ENCODE data around the gene RTTN.

The RTTN gene

DNA sequence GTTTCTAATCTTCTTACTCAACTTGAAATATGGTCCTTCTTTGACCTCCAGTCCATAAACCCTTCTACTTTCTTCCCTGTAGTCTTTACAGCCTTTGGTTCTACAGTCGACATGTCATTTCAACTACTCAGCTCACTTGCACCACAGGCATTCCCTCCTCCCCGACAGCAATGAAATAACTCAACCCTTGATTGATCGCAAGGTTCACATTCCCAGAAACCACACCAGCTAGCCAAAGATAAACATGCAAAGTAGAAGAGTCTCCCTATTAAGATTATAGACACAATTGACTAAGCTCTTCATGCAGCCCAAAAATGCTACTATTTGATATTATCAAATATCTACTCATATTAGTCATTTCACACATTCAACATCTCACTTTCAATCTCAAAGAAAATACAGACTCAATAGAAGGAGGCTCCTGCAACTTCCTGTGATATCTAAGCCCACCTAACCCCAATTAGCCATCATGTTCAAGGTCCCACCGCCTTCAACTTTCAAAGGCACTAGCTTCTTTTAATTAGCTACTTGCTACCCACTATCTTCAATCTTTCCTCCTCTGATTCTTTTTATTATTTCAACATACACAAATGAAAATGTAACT is 50.8 kb downstream of the RTTN start:
- H3K27me3 Mint-ChIP-seq (ENCODE audit: low read depth): no peaks in the 10 kb centered on the region
- no peak overlapping the region for H3K27ac Mint-ChIP-seq
- H3K9me3 Mint-ChIP-seq: no peaks in the 10 kb centered on the region
- peaks cover 27% of the 10 kb centered on the region for H3K36me3 Mint-ChIP-seq (ENCODE audit: low read depth)
- H3K4me1 Mint-ChIP-seq (ENCODE audit: low read depth): peaks cover 22% of the 10 kb centered on the region
- H3K4me3 Mint-ChIP-seq: no peak overlapping the region
- no peak for DNase-seq (ENCODE audit: low spot score)

DNA sequence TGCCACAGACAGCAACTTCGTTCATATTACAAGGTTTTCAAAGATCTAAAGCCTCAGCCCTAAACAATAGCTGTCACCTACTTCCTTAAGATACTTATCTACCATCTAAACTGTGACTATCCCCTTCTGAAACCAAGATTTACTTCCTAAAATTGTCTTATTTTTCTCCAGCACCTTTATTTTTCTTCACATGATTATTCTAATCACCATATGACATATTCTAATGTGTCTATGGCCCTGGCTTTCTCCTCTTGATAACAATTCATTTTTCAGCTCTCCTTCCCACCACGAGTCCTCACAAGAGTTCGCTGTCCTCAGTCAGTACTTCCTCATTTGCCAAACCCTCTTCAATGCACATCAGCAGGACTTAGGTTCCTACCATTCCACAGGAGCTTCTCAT is 53.9 kb downstream of the RTTN start:
- peaks cover 15% of the 10 kb centered on the region for H3K36me3 Mint-ChIP-seq (ENCODE audit: low read depth)
- no peak for DNase-seq (ENCODE audit: low spot score)
- H3K4me1 Mint-ChIP-seq (ENCODE audit: low read depth): peaks cover 20% of the 10 kb centered on the region
- no peak overlapping the region for H3K27ac Mint-ChIP-seq
- H3K9me3 Mint-ChIP-seq: no peaks in the 10 kb centered on the region
- no peaks in the 10 kb centered on the region for H3K27me3 Mint-ChIP-seq (ENCODE audit: low read depth)
- H3K4me3 Mint-ChIP-seq: no peak overlapping the region

DNA sequence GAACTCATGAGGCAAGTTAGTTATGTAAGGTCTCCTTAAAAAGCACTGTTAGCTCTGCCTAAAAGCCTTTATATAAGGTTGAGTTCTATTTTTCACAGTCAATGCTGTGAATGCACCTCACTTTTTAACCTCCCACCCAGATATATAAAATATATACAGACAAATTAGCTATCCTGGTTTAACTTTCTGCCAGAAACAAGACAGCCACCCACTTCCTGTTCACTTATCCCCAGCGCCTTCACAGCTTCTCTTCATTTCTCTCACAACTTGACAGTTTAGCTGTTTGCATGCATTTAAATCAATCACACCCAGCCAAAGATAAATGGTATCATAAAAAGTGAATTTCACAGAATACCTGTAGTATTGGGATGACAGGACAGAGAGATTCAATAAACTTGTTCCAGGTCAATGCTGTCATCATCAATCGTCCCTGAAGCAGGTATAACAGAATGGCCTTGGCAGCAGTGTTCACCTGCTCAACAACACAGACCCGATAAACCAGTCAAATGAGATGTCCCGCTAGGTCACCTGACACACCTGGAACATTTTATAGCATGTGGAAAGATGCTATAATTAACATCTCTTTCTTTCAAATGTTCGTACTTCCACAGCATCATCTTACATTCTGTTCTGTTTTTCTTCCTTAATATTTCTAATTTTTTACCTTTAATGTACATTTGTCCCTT is 55.7 kb downstream of the RTTN start:
- no peak overlapping the region for H3K27ac Mint-ChIP-seq

DNA sequence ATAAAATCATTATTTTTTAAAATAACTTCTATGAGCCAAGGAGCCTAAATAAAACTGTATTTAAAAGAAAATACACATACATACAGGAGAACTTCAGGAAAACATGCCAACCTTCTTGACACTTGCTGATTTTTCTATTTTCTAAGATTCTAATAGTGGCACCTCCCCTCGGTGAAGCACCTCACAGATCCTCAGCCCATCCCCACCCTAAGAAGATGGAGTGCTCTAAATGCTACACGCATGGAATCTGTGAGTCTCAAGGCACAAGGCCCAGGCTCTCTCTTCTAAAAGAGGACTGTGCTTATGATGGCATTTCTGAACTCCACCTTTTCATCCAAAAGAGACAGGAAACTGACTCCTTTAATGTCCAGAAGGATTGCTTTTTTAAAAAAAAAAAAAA is 56.3 kb downstream of the RTTN start:
- H3K27me3 Mint-ChIP-seq (ENCODE audit: low read depth): no peaks in the 10 kb centered on the region
- peaks cover 11% of the 10 kb centered on the region for H3K4me1 Mint-ChIP-seq (ENCODE audit: low read depth)
- DNase-seq (ENCODE audit: low spot score): no peak
- H3K27ac Mint-ChIP-seq: no peak overlapping the region
- no peaks in the 10 kb centered on the region for H3K9me3 Mint-ChIP-seq
- H3K36me3 Mint-ChIP-seq (ENCODE audit: low read depth): peaks cover 11% of the 10 kb centered on the region
- no peak overlapping the region for H3K4me3 Mint-ChIP-seq

More for the DNA sequence above, 55.7 kb downstream of the RTTN start:
- no peaks in the 10 kb centered on the region for H3K9me3 Mint-ChIP-seq
- H3K4me3 Mint-ChIP-seq: no peak overlapping the region
- no peaks in the 10 kb centered on the region for H3K27me3 Mint-ChIP-seq (ENCODE audit: low read depth)
- peaks cover 16% of the 10 kb centered on the region for H3K4me1 Mint-ChIP-seq (ENCODE audit: low read depth)
- peaks cover 8% of the 10 kb centered on the region for H3K36me3 Mint-ChIP-seq (ENCODE audit: low read depth)
- DNase-seq (ENCODE audit: low spot score): no peak

DNA sequence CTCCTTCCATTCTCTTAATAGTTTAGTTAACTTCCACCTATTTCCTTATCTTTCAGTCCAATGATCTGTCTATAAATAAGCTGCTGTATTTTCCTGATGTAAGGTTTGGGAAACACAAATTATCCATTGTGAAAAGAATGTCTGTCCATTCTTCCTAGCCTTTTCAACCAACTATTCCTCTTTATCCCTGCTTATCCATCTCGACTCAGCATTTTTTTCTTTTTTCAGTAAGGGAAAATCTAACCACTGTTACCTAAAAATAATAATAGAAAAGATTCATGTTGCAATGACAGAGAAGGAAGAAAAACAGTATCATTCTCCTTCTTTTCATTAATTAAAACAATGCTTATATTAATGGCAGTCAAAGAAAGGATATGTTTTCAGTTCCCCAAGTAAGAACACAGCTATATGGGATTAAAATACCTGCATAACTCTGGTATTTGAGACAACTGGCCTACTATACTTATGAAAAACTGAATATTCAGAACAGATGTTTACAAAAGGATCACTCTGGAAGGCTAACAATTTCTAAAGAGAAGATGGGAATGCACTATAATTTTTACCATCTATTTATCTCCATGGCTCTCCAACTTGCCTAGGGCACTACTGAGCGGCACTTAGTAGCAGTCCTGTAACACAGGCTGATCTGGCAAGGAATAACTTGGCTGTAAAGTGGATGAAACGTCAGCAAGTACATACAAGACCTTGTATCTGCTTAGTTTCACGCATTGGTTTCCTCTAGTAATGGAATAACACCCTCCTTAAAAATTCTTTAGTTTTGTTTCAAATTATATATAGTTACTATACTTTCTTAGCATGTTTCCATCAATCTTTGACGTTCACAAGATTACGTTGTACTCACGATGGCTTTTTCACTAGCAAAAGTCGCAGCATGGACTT is 57.2 kb downstream of the RTTN start:
- Mint-ChIP-seq H3K9me3 (peaks cover under 1% of the 10 kb centered on the region), H3K36me3 (ENCODE audit: low read depth) (peaks cover 12% of the 10 kb centered on the region), H3K27me3 (ENCODE audit: low read depth) (no peaks in the 10 kb centered on the region), H3K4me1 (ENCODE audit: low read depth) (peaks cover 11% of the 10 kb centered on the region), H3K4me3 (no peak overlapping the region), H3K27ac (no peak overlapping the region)
- no peak for DNase-seq (ENCODE audit: low spot score)

DNA sequence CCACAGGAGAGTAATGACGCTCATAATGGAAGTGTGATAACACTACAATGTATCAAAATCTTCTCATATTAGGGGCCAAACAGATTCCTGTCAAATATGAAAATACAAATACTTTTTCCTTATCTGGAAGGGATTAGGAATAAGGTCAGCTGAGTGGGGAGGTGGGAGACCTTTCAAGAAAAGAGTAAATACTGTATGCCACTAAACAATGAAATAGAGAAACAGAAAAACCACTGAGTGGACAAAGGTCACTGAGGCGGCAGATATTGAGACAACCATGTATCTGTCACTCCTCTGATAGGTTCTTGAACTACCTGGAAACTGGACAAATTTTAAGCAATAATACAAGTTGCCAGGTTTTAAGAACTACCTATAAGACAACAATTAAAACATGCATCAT is 59.3 kb downstream of the RTTN start:
- Mint-ChIP-seq H3K27ac (no peak overlapping the region), H3K27me3 (ENCODE audit: low read depth) (no peaks in the 10 kb centered on the region), H3K4me3 (no peak overlapping the region), H3K9me3 (peaks cover 3% of the 10 kb centered on the region), H3K4me1 (ENCODE audit: low read depth) (peaks cover 4% of the 10 kb centered on the region), H3K36me3 (ENCODE audit: low read depth) (peaks cover 23% of the 10 kb centered on the region)
- no peak for DNase-seq (ENCODE audit: low spot score)

DNA sequence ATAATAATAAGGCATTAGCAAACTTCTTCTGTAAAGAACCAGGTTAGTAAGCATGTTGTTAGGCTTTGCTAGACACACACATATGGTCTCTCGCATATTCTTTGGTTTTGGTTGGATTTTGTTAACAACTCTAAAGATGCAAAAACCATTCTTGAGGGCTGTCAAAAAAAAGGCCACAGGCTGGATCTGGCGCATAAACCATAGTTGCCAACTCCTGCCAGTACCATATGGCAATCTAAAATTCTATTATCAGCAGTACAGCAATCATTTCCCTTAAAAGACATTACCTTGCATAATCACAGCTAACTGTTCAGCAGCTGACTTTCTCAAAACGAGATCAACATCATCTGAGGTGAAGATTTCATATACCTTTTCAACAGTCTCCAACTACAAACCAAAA is 63.5 kb downstream of the RTTN start:
- H3K36me3 Mint-ChIP-seq (ENCODE audit: low read depth): peaks cover 23% of the 10 kb centered on the region
- no peaks in the 10 kb centered on the region for H3K4me1 Mint-ChIP-seq (ENCODE audit: low read depth)
- no peaks in the 10 kb centered on the region for H3K27me3 Mint-ChIP-seq (ENCODE audit: low read depth)
- DNase-seq (ENCODE audit: low spot score): no peak
- peaks cover 3% of the 10 kb centered on the region for H3K9me3 Mint-ChIP-seq
- H3K27ac Mint-ChIP-seq: no peak overlapping the region
- no peak overlapping the region for H3K4me3 Mint-ChIP-seq

DNA sequence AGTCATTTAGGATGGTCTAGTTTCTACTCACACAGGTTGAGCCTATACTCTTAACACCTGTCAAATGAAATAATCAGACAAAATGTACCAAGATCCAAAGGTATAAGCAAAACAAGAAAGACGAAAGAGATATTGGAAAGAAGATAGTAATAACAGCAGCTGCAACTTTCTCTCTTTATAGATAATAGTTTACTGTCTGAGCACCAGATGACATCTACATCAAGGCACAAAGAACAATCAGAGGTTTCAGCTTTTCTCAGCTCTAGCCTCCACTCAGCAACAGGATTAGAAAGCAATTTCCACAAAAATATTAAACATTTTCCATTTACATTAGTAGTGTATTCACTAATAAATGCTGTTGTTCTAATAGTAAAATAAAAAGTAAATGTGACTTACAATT is 66.3 kb downstream of the RTTN start:
- Mint-ChIP-seq H3K9me3 (peaks cover 3% of the 10 kb centered on the region), H3K27ac (no peak overlapping the region), H3K4me3 (no peak overlapping the region), H3K36me3 (ENCODE audit: low read depth) (peaks cover 17% of the 10 kb centered on the region), H3K27me3 (ENCODE audit: low read depth) (no peaks in the 10 kb centered on the region), H3K4me1 (ENCODE audit: low read depth) (no peaks in the 10 kb centered on the region)
- DNase-seq (ENCODE audit: low spot score): no peak

DNA sequence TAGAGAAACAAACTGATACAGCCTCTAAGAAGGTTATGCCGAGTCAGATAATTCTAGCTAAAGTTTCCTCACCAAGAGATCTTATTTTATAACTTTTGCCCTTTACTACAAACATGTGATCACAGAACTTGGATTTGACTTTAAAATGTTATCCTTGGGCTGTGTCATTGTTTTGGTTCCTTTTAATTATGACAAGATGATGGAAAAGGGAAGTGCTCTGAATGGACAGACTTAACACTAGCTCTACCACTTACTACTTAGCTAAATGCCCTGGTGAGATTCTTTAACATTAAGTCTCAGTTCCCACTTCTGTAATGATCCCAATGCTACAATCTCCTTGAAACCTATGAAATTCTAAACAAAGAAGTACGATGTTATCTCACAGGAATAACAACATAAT is 69.9 kb downstream of the RTTN start:
- no peak overlapping the region for H3K27ac Mint-ChIP-seq
- no peaks in the 10 kb centered on the region for H3K27me3 Mint-ChIP-seq (ENCODE audit: low read depth)
- H3K9me3 Mint-ChIP-seq: no peaks in the 10 kb centered on the region

DNA sequence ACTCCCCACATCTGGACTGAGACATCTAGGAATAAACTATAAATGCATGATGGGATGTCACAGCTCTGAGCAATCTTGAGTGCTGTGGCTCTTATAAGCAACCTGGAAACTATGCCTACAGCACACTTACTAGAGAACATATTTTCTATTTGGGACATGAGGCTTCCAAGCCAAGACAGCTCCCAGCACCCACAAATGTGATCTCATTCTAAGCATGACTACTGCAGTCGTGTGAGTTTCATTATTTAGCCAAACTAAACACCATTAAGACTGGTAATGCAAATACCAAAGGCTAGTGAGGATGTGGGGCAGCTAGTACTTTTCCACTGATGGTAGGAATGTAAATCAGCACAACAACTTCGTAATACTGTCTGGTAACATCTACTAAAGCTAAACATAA is 72.5 kb downstream of the RTTN start:
- Mint-ChIP-seq H3K4me1 (ENCODE audit: low read depth) (peaks cover 8% of the 10 kb centered on the region), H3K27me3 (ENCODE audit: low read depth) (no peaks in the 10 kb centered on the region), H3K9me3 (no peaks in the 10 kb centered on the region), H3K4me3 (no peak overlapping the region), H3K27ac (no peak overlapping the region), H3K36me3 (ENCODE audit: low read depth) (peaks cover 13% of the 10 kb centered on the region)
- DNase-seq (ENCODE audit: low spot score): no peak

More for the DNA sequence above, 69.9 kb downstream of the RTTN start:
- no peak overlapping the region for H3K4me3 Mint-ChIP-seq
- H3K4me1 Mint-ChIP-seq (ENCODE audit: low read depth): no peaks in the 10 kb centered on the region
- no peak for DNase-seq (ENCODE audit: low spot score)
- peaks cover 6% of the 10 kb centered on the region for H3K36me3 Mint-ChIP-seq (ENCODE audit: low read depth)

DNA sequence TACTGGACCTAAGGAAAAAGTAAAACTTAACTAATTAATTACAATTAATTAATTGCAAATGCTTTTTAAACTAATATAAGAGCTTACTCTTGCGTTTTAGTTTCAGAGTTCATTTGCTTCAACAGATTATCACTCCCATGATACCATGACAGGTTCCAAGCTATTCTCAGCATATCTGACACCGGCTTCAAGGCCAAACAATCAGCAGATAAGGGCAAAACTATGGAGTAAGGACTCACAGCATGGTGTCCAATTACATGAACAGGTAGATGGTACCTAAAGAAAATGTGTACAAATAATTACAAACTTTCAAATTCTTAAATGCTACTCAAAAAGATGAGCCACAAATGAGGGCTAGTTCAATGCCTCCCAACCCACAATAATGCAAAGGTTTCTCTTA is 77.2 kb downstream of the RTTN start:
- peaks cover 8% of the 10 kb centered on the region for H3K4me1 Mint-ChIP-seq (ENCODE audit: low read depth)
- peaks cover 12% of the 10 kb centered on the region for H3K36me3 Mint-ChIP-seq (ENCODE audit: low read depth)
- no peaks in the 10 kb centered on the region for H3K9me3 Mint-ChIP-seq
- H3K27me3 Mint-ChIP-seq (ENCODE audit: low read depth): no peaks in the 10 kb centered on the region
- no peak overlapping the region for H3K4me3 Mint-ChIP-seq
- no peak overlapping the region for H3K27ac Mint-ChIP-seq
- no peak for DNase-seq (ENCODE audit: low spot score)

DNA sequence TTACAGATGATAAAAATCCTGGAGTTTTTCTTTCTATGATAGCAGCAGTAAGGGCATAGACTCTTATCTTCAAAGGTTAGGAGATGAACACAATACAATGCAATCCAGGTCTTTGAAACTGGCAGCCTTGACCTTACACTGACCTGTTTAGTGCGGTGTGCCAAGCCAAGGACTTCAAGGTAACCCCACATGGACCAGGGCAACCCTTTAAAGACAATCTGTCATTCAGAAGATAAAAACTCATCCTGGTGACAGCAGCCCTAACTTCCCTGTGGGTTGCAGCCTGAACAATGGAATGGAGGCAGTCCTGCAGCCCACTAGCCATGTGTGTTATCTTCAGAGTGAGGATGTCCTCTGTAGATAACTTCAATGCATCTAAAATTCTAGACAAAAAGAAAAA is 78.1 kb downstream of the RTTN start:
- Mint-ChIP-seq H3K36me3 (ENCODE audit: low read depth) (peaks cover 12% of the 10 kb centered on the region), H3K9me3 (no peaks in the 10 kb centered on the region), H3K4me3 (no peak overlapping the region), H3K4me1 (ENCODE audit: low read depth) (peaks cover 8% of the 10 kb centered on the region), H3K27ac (no peak overlapping the region), H3K27me3 (ENCODE audit: low read depth) (no peaks in the 10 kb centered on the region)
- no peak for DNase-seq (ENCODE audit: low spot score)

DNA sequence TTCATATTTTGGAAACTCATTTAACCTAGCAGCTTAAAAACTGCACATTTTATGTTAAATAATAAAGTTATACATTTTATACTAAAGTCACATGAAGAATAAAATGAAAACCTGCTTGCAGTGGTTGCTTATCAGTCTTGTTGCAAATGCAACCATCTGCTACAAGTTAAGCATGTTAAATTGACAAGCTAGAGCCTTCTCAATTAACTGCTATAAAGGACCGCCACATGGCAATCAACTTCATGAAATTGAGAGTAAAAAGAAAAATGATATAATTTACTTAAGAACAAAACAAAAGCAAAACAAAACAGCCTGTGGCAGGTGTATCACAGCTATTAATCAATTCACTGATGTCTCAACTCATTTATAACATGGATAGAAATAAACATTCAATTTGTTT is 78.7 kb downstream of the RTTN start:
- H3K4me1 Mint-ChIP-seq (ENCODE audit: low read depth): peaks cover 8% of the 10 kb centered on the region
- H3K36me3 Mint-ChIP-seq (ENCODE audit: low read depth): peaks cover 13% of the 10 kb centered on the region
- no peak for DNase-seq (ENCODE audit: low spot score)
- no peak overlapping the region for H3K4me3 Mint-ChIP-seq
- no peaks in the 10 kb centered on the region for H3K9me3 Mint-ChIP-seq
- no peak overlapping the region for H3K27ac Mint-ChIP-seq
- H3K27me3 Mint-ChIP-seq (ENCODE audit: low read depth): no peaks in the 10 kb centered on the region

DNA sequence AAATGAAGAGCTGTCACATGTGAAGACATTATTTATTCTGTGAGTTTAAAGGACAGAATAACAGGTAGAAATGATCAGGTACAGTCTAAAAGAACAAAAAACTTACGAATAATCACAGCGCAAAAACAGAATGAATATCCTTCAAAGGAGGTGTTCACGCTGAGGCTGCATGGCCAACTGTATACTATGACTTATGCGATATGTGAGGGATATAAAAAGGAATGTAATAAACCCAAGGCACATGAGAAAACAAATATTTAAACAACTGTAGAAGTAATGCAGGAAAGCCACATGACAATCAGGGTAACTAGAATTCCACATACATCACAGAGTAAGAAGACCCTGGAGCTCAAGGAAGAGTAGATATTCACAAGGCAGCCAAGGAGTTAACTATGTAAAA is 81.3 kb downstream of the RTTN start:
- H3K4me3 Mint-ChIP-seq: no peak overlapping the region
- H3K36me3 Mint-ChIP-seq (ENCODE audit: low read depth): peaks cover 14% of the 10 kb centered on the region

More for the DNA sequence above, 81.3 kb downstream of the RTTN start:
- H3K4me1 Mint-ChIP-seq (ENCODE audit: low read depth): peaks cover 1% of the 10 kb centered on the region
- H3K9me3 Mint-ChIP-seq: no peaks in the 10 kb centered on the region
- no peak for DNase-seq (ENCODE audit: low spot score)
- no peak overlapping the region for H3K27ac Mint-ChIP-seq
- H3K27me3 Mint-ChIP-seq (ENCODE audit: low read depth): no peaks in the 10 kb centered on the region

Data from T-helper 2 cell treated with Interferon-gamma antibody and Interleukin-4, amounts not matched to agents 5 μg/mL and 100 μg/mL, for 36 hours (primary cell).